RPMI7951 (cell line): Measurements from ENCODE around the gene INTS7. TPM values are rescaled to one million over a fixed set of nuclear protein-coding genes. Genes with fewer than 3 reads are reported as not detected.

Experiments used
- DNase-seq: peaks from one replicate; pipeline ENCODE4 v3.0.0-alpha.2; 2012; ENCODE audit warnings: low read depth
- total RNA-seq: library from RNA; depleted of rRNA; stranded (reverse); fragments of >200 nt; shearing (Covaris generic); gene quantifications from 2 replicates; pipeline ENCODE4 v1.2.3, GENCODE V29; 2014; rRNA removed

Gene INTS7
- total RNA-seq, 1 experiment from 2014 or later: 27.8 TPM

- no peak for DNase-seq
Observed at GRCh38 chr1:211908951-211909350, 126.4 kb downstream of the INTS7 start.

GRCh38 chr1:211908453-211908852, 126.9 kb downstream of the INTS7 start:
- DNase-seq: no peak

GRCh38 chr1:211903490-211904245, 131.7 kb downstream of the INTS7 start:
- DNase-seq: no peak

- DNase-seq: no peak
Observed at GRCh38 chr1:211902624-211903291, 132.6 kb downstream of the INTS7 start.

GRCh38 chr1:211901945-211902344, 133.4 kb downstream of the INTS7 start:
- DNase-seq: no peak

- no peak for DNase-seq
Observed at GRCh38 chr1:211900441-211900840, 134.9 kb downstream of the INTS7 start.

GRCh38 chr1:211896958-211897357, 138.4 kb downstream of the INTS7 start:
- peak; percentile 8 for DNase-seq

- DNase-seq: no peak
Observed at GRCh38 chr1:211895126-211895759, 140.1 kb downstream of the INTS7 start.

GRCh38 chr1:211894312-211894711, 141.0 kb downstream of the INTS7 start:
- DNase-seq: no peak

GRCh38 chr1:211893260-211893659, 142.1 kb downstream of the INTS7 start:
- DNase-seq: no peak

- DNase-seq: no peak
Observed at GRCh38 chr1:211892577-211892976, 142.8 kb downstream of the INTS7 start.

- DNase-seq: no peak
Observed at GRCh38 chr1:211891708-211892107, 143.6 kb downstream of the INTS7 start.

Other genes with a start within 250 kb of the INTS7 start
- 29.0 TPM in 2 replicates for gene LPGAT1, start 204.8 kb downstream of the INTS7 start, total RNA-seq
- gene DTL, start 191 bp upstream of the INTS7 start, total RNA-seq: 24.2 and 28.0 TPM in 2 replicates
- 25.0 and 30.4 TPM in 2 replicates for gene PPP2R5A, start 249.9 kb upstream of the INTS7 start, total RNA-seq